Spleen (tissue), 7 donors: ENCODE results near the gene HNF4A.

Experiments
- POLR2A ChIP-seq, 3 donors: fragments of 450-650 bp; IDR thresholded peaks; one replicate each; pipeline ENCODE4 v1.5.1; 2017; ENCODE audit warnings: antibody characterized with exemption in 3 of 3, mild to moderate bottlenecking in 1 of 3
- TF ChIP-seq, protein P1 (sequence below), 11 experiments: fragments of 200-600 bp in 7 of 11; fragments of 450-650 bp in 4 of 11; sonication (generic) in 4 of 11; IDR thresholded peaks in 8 of 11; conservative IDR thresholded peaks in 3 of 11; 1 replicate in 7 of 11; 2 replicates in 4 of 11; pipeline versions ENCODE4 v1.4.0 to v1.8.0; 2016 to 2021; ENCODE audit warnings: antibody characterized with exemption in 11 of 11, inconsistent platforms in 4 of 11, mild to moderate bottlenecking in 1 of 11
- donor health status: DM: no; HTN: no; CAD: no; lungs with moderate emphysema.
- donor health status: DM: no; HTN: no; CAD: no.
- donor health status: DM: no; HTN: no; CAD: no.

DNA sequence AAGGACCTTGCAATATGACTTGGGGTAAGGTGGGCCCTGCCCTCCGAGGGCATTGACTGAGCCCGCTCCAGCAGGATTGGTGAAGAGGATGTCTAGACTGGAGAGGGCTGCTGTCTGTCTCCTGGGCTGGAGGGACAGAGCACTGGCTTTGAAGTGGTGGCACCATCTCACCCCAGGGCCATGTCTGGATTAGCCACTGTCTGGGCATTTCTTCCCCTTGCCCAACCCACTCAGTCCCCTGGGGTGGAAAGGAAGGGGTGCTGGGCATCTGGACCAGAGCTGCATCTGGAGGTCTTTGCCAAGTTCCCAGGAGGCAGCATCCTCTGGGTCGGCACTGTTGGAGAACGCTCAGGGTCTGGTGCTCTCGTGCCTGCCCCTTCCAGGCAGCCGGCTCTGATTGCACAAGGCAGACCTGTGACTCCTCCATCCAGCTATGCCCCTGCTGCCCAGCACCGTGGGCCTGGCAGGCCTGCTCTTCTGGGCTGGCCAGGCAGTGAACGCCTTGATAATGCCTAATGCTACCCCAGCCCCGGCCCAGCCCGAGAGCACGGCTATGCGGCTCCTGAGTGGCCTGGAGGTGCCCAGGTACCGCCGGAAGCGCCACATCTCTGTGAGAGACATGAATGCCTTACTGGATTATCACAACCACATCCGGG is 18.6 kb upstream of the HNF4A start, which contains the start of gene R3HDML:
- TF ChIP-seq, protein P1, sequence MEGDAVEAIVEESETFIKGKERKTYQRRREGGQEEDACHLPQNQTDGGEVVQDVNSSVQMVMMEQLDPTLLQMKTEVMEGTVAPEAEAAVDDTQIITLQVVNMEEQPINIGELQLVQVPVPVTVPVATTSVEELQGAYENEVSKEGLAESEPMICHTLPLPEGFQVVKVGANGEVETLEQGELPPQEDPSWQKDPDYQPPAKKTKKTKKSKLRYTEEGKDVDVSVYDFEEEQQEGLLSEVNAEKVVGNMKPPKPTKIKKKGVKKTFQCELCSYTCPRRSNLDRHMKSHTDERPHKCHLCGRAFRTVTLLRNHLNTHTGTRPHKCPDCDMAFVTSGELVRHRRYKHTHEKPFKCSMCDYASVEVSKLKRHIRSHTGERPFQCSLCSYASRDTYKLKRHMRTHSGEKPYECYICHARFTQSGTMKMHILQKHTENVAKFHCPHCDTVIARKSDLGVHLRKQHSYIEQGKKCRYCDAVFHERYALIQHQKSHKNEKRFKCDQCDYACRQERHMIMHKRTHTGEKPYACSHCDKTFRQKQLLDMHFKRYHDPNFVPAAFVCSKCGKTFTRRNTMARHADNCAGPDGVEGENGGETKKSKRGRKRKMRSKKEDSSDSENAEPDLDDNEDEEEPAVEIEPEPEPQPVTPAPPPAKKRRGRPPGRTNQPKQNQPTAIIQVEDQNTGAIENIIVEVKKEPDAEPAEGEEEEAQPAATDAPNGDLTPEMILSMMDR (IDR thresholded peaks at IDR 0.05 in 8 of 11, conservative IDR thresholded peaks at IDR 0.05 in 3 of 11): no peak
- no peak for TF ChIP-seq POLR2A (IDR thresholded peaks at IDR 0.05)
